Measurements from ENCODE around the gene PRELID3B.

DNA sequence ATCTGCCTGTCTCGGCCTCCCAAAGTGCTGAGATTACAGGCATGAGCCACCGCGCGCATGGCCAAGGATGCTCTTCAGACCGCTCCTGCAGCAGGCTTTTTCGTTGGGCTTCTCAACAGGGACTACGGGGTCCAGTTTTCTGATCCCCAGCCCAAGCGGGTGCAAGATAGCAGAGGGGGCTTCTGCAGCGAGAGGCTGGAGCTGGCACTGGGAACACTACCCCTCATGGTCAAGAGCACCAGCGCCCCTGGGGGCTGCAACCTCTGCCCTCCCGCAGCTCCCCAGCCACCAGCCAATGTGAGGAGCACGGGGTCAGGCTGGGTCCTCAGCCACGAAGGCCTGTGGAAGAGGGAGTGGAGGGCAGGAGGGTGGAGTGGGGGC, 41.5 kb downstream of the PRELID3B start:
- TF ChIP-seq POLR2A (IDR thresholded peaks at IDR 0.05): no peak
- TF ChIP-seq, protein P1, sequence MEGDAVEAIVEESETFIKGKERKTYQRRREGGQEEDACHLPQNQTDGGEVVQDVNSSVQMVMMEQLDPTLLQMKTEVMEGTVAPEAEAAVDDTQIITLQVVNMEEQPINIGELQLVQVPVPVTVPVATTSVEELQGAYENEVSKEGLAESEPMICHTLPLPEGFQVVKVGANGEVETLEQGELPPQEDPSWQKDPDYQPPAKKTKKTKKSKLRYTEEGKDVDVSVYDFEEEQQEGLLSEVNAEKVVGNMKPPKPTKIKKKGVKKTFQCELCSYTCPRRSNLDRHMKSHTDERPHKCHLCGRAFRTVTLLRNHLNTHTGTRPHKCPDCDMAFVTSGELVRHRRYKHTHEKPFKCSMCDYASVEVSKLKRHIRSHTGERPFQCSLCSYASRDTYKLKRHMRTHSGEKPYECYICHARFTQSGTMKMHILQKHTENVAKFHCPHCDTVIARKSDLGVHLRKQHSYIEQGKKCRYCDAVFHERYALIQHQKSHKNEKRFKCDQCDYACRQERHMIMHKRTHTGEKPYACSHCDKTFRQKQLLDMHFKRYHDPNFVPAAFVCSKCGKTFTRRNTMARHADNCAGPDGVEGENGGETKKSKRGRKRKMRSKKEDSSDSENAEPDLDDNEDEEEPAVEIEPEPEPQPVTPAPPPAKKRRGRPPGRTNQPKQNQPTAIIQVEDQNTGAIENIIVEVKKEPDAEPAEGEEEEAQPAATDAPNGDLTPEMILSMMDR (IDR thresholded peaks at IDR 0.05): no peak

Measured in right lobe of liver (tissue), 4 donors.